CD14-positive monocyte (primary cell): ENCODE measurements around the gene CNKSR2. TPM values are rescaled to one million over a fixed set of nuclear protein-coding genes. Genes with fewer than 3 reads are reported as not detected.

Experiments
- DNase-seq, 3 donors: peaks; one replicate each; pipeline ENCODE4 v3.0.0-alpha.2; 2011 to 2022
- H2AFZ ChIP-seq: 2 replicates; pipeline ENCODE4 v1.6.0; 2012; ENCODE audit warnings: mild to moderate bottlenecking, low read depth, low read length, inconsistent platforms; ENCODE audit not compliant: insufficient read depth, poor library complexity, severe bottlenecking
- H3K27ac ChIP-seq, 2 donors: 1 replicate in 1 of 2; 2 replicates in 1 of 2; pipeline ENCODE4 v1.5.1; 2012 to 2013; ENCODE audit warnings: low read length in 2 of 2, control low read depth in 1 of 2, inconsistent platforms in 1 of 2, low read depth in 1 of 2, mild to moderate bottlenecking in 1 of 2
- H3K27me3 ChIP-seq, 2 donors: one replicate each; pipeline versions ENCODE4 v1.6.0 to v1.6.1; 2011 to 2013; ENCODE audit warnings: low read length in 2 of 2; ENCODE audit not compliant: control insufficient read depth in 2 of 2, insufficient read depth in 2 of 2
- H3K36me3 ChIP-seq, 2 donors: replicated peaks in 1 of 2; 1 replicate in 1 of 2; 2 replicates in 1 of 2; pipeline versions ENCODE4 v1.5.1 to v1.6.1; 2012 to 2013; ENCODE audit warnings: low read length in 2 of 2, control low read depth in 1 of 2, inconsistent platforms in 1 of 2, mild to moderate bottlenecking in 1 of 2; ENCODE audit not compliant: insufficient read depth in 2 of 2, control insufficient read depth in 1 of 2
- H3K4me1 ChIP-seq, 2 donors: 1 replicate in 1 of 2; 2 replicates in 1 of 2; pipeline versions ENCODE4 v1.5.1 to v1.6.1; 2012 to 2013; ENCODE audit warnings: low read length in 2 of 2, control low read depth in 1 of 2, inconsistent platforms in 1 of 2, mild to moderate bottlenecking in 1 of 2, moderate library complexity in 1 of 2; ENCODE audit not compliant: insufficient read depth in 2 of 2, control insufficient read depth in 1 of 2
- H3K4me2 ChIP-seq: replicated peaks from 2 replicates; pipeline ENCODE3; 2012; ENCODE audit warnings: low read length, moderate library complexity, mild to moderate bottlenecking; ENCODE audit not compliant: poor library complexity, severe bottlenecking; ENCODE audit errors: extremely low read depth
- H3K4me3 ChIP-seq, 3 experiments: fragments of 200-600 bp in 1 of 3; sonication (generic) in 1 of 3; replicated peaks in 1 of 3; 1 replicate in 2 of 3; 2 replicates in 1 of 3; pipeline ENCODE4 v1.5.1; 2011 to 2013; ENCODE audit warnings: low read length in 3 of 3, mild to moderate bottlenecking in 3 of 3, control low read depth in 2 of 3, low read depth in 2 of 3, inconsistent platforms in 1 of 3, moderate library complexity in 1 of 3
- H3K79me2 ChIP-seq: 2 replicates; pipeline ENCODE4 v1.6.0; 2012; ENCODE audit warnings: mild to moderate bottlenecking, control low read depth, inconsistent platforms, low read length, moderate library complexity; ENCODE audit not compliant: insufficient read depth
- H3K9ac ChIP-seq: 2 replicates; pipeline ENCODE4 v1.6.0; 2017; ENCODE audit warnings: low read length, mild to moderate bottlenecking; ENCODE audit not compliant: insufficient read depth, poor library complexity, severe bottlenecking
- H3K9me3 ChIP-seq, 2 donors: replicated peaks in 1 of 2; 1 replicate in 1 of 2; 2 replicates in 1 of 2; pipeline versions ENCODE4 v1.5.1 to v1.6.1; 2012 to 2013; ENCODE audit warnings: low read length in 2 of 2, control low read depth in 1 of 2; ENCODE audit not compliant: control insufficient read depth in 1 of 2, insufficient read depth in 1 of 2
- H4K20me1 ChIP-seq: 2 replicates; pipeline ENCODE4 v1.6.0; 2012; ENCODE audit warnings: mild to moderate bottlenecking, low read length, control low read depth, moderate library complexity; ENCODE audit not compliant: insufficient read depth
- H3K27ac Mint-ChIP-seq, 7 donors: one replicate each; pipeline ENCODE4 v1.8.0; 2020; ENCODE audit warnings: mild to moderate bottlenecking in 7 of 7, mixed read lengths in 7 of 7, moderate library complexity in 6 of 7, inconsistent platforms in 2 of 7
- H3K27me3 Mint-ChIP-seq, 3 donors: one replicate each; pipeline ENCODE4 v1.8.0; 2021 to 2022; ENCODE audit warnings: low read depth in 3 of 3, mild to moderate bottlenecking in 3 of 3, mixed read lengths in 3 of 3, moderate library complexity in 3 of 3, inconsistent platforms in 1 of 3
- H3K36me3 Mint-ChIP-seq, 2 donors: one replicate each; pipeline ENCODE4 v1.8.0; 2020; ENCODE audit warnings: mixed read lengths in 2 of 2, inconsistent platforms in 1 of 2, mild to moderate bottlenecking in 1 of 2
- H3K4me1 Mint-ChIP-seq: one replicate; pipeline ENCODE4 v1.8.0; 2020; ENCODE audit warnings: mild to moderate bottlenecking, mixed read lengths
- H3K4me3 Mint-ChIP-seq, 2 donors: one replicate each; pipeline ENCODE4 v1.8.0; 2020; ENCODE audit warnings: mild to moderate bottlenecking in 2 of 2, mixed read lengths in 2 of 2, moderate library complexity in 1 of 2
- H3K9me3 Mint-ChIP-seq, 7 donors: one replicate each; pipeline ENCODE4 v1.8.0; 2020 to 2022; ENCODE audit warnings: mixed read lengths in 7 of 7, mild to moderate bottlenecking in 6 of 7, moderate library complexity in 6 of 7, inconsistent platforms in 2 of 7
- CTCF ChIP-seq: fragments of 200-600 bp; IDR thresholded peaks from one replicate; pipeline ENCODE4 v1.8.0; 2022; ENCODE audit warnings: antibody characterized with exemption, mild to moderate bottlenecking
- WGBS: methylation state at CpG from one replicate; pipeline ENCODE4 v1.1.5; 2013; ENCODE audit warnings: missing lambda C conversion rate; ENCODE audit not compliant: insufficient coverage; 5-methylcytosine and 5-hydroxymethylcytosine counted together
- intact Hi-C, 2 donors: fragments of 100-400 bp; cut with micrococcal nuclease; formaldehyde crosslinking; loops; one replicate each; pipeline versions ENCODE4 v1.15.0 to v1.15.1; 2023
- polyA plus RNA-seq, 3 donors: library from polyadenylated mRNA; depleted of rRNA in 1 of 3; unstranded in 2 of 3; stranded (reverse) in 1 of 3; fragments of 300-500 nt in 2 of 3; fragments of >200 nt in 1 of 3; fragmentation: Illumina TruSeq in 2 of 3; gene quantifications; 1 replicate in 2 of 3; 2 replicates in 1 of 3; pipeline ENCODE4 v1.2.3, GENCODE V29; 2012 to 2021

The CNKSR2 gene
- polyA plus RNA-seq, 3 donors: 0.12 TPM; not detected in 2

GRCh38 chrX:21355831-21356230 is 18.4 kb upstream of the CNKSR2 start:
- intact Hi-C loops: no loop called here
- no peaks in the 10 kb centered on the region for H3K9me3 ChIP-seq
- Mint-ChIP-seq H3K27me3 (peaks cover 0 to 1% (median 0%) of the 10 kb centered on the region in 3 donors), H3K4me3 (no peak overlapping the region), H3K27ac (no peak overlapping the region), H3K9me3 (peaks cover 5 to 14% (median 7%) of the 10 kb centered on the region in 7 donors), H3K4me1 (no peaks in the 10 kb centered on the region), H3K36me3 (no peaks in the 10 kb centered on the region)
- H3K4me3 ChIP-seq: no peak overlapping the region
- no peak overlapping the region for H3K9ac ChIP-seq
- no peaks in the 10 kb centered on the region for H3K79me2 ChIP-seq
- no peaks in the 10 kb centered on the region for H4K20me1 ChIP-seq
- H3K4me1 ChIP-seq: no peaks in the 10 kb centered on the region
- WGBS: no CpG with 5 or more reads among the region's 2 CpGs
- no peak overlapping the region for H2AFZ ChIP-seq
- no peaks in the 10 kb centered on the region for H3K27me3 ChIP-seq
- no peak for TF ChIP-seq CTCF
- no peak for DNase-seq
- H3K27ac ChIP-seq: no peak overlapping the region
- H3K36me3 ChIP-seq: no peaks in the 10 kb centered on the region
- no peak overlapping the region for H3K4me2 ChIP-seq

- WGBS: no CpG with 5 or more reads among the region's 2 CpGs
- Mint-ChIP-seq H3K4me3 (no peak overlapping the region), H3K36me3 (no peaks in the 10 kb centered on the region), H3K27me3 (peaks cover 9 to 29% (median 16%) of the 10 kb centered on the region in 3 donors), H3K4me1 (peaks cover 4% of the 10 kb centered on the region), H3K27ac (no peak overlapping the region), H3K9me3 (peaks cover 0 to 7% (median 1%) of the 10 kb centered on the region in 7 donors)
- Histone ChIP-seq H3K4me3 (no peak overlapping the region), H3K9ac (no peak overlapping the region), H4K20me1 (no peaks in the 10 kb centered on the region), H2AFZ (no peak overlapping the region), H3K27me3 (peaks cover 6 to 20% of the 10 kb centered on the region in 2 donors), H3K36me3 (no peaks in the 10 kb centered on the region), H3K27ac (no peak overlapping the region), H3K9me3 (no peaks in the 10 kb centered on the region), H3K4me1 (peaks cover 0 to 6% of the 10 kb centered on the region in 2 donors), H3K79me2 (no peaks in the 10 kb centered on the region), H3K4me2 (no peak overlapping the region)
- TF ChIP-seq CTCF: no peak
- DNase-seq: no peak
- intact Hi-C loops: no loop called here
Observed at GRCh38 chrX:21369613-21370012, 4.6 kb upstream of the CNKSR2 start.
